NCI-H345 (cell line): ENCODE measurements around the gene IFI6.
"Not testable (repeated sequence)": the region's sequence is repeated elsewhere in the genome, so short reads cannot be mapped to it uniquely, and the experiment has no call there.

Experiments
- DNase-seq: peaks from one replicate; lab custom pipeline; 2025; lab: John Stamatoyannopoulos, UW

IFI6 gene, protein sequence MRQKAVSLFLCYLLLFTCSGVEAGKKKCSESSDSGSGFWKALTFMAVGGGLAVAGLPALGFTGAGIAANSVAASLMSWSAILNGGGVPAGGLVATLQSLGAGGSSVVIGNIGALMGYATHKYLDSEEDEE

DNA sequence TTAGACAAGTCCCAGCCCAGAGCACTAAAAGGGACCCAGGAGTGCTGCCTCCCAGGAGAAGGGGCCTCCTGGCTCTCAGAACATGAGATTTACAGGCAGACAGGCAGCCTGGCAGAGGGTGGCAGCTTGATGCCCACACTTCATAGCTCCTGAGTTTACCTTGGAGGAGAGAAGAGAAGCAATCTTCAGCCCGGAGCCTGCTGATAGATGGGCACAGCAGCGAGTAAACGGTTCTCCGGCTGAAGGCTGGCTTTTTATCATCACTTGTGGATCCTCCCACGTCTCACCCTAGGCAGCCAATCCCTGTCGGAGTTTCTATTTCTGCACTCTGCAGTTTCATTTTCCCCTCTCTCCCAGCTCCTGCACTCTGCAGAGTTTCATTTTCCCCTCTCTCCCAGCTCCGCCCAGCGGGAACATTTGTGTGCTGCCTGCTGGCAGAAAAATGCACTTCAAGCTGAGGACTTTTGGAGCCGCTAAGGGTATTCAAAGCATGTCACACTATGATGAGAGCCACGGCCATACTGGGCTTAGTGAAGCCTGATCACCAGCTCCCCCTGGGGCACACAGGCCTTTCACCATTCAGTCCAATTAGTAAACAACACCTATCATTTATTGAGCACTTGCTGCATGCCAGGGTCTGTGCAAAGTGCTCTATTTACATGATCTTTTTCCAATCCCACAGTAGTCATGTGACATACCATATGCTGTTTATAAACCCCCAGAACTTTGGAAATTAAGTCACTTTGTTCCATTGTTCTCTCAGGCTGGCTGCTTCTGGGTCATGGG is at the start of gene IFI6:
Gene IFI6, minus strand, starts transcription at position 229 of the 786 bp plus-strand sequence. CDS start 2,878 bp downstream, outside the sequence.
- DNase-seq, result peak; percentile 95

- DNase-seq, result no peak
Observed at GRCh38 chr1:27719286-27720251, 47.6 kb upstream of the IFI6 start.

DNA sequence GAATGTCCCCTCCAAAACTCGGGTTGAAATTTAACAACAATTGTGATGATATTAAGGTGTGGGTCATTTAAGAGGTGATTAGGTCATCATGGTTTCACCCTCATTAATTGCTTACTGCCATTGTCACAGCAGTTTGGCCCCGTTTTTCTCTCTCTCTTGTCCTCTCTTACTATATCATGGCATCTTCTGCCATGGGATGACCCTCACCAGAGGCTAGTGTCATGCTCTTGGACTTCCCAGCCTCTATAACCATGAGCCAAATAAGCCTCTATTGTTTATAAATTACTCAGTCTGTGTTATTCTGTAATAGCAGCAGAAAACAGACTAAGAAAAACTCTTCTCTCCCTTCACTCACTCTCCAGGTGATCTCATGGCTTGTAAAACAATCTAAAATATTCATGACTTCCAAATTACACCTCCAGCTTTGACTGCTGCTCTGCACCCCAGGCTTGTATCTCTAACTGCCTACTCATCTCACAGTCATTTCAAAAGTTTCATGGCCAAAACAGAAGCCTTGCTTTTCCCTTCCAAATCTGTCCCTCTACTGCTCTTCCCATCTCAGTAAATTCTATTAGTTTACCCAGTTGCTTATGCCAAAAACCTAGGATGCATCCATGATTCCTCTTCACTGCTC is 44.4 kb upstream of the IFI6 start:
- DNase-seq, result no peak

GRCh38 chr1:27713869-27714513 is 42.0 kb upstream of the IFI6 start:
- DNase-seq, result no peak

DNA sequence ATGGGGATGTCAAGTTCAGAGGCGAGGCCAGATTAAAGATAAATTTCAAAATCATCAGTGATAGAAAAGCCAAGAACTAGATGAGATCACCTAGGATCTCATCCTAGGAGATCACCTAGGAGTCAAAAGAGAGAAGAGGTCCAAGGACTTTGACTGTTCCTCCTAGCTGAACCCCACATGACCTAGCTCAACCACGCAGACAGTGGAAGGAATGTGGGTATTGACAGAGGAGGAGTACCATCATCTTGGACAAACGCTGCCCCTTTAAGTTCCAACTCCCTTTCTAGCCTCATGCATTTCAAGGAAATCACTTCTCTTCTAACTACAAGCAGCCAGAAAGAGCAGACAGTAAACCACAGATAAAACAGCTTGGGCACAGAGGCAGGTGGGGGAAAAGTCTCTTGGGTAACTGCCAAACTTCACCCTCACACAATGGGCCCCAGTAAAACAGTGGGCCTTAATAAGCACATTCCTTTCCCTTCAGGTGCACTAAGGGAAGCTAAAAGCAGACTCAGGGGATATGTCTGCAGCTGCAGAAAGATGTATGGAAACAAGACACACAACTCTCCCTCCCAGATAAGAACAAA is 41.2 kb upstream of the IFI6 start:
- no peak for DNase-seq

DNA sequence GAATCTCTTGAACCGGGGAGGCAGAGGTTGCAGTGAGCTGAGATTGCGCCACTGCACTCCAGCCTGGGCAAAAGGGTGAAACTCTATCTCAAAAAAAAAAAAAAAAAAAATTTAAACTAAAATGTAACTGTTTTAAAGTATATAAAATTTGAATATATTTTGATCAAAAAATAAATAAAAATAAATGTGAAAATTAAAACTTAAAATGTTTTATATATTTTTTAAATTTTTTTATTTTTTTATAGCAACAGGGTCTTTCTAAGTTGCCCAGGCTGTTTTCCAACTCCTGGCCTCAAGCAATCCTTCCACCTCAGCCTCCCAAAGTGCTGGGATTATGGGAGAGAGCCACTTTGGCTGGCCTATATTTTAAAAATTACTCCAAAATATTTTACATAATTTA is 38.6 kb upstream of the IFI6 start:
- DNase-seq, result no peak

DNA sequence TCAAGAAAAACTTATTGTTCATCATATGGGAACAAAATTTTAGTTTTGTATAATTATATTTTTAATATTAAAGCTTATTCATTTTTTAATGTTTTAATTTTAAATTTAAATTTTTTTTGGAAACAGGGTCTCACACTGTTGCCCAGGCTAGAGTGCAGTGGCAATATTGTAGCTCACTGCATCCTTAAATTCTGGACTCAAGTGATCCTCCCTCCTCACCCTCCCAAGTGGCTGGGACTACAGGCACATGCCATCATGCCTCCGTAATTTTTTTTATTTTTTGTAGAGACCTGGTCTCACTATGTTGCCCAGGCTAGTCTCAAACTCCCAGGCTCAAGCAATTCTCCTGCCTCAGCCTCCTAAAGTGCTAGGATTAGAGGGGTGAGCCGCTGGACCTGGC is 33.6 kb upstream of the IFI6 start:
- no peak for DNase-seq

GRCh38 chr1:27704958-27705357 is 33.0 kb upstream of the IFI6 start:
- no peak for DNase-seq

DNA sequence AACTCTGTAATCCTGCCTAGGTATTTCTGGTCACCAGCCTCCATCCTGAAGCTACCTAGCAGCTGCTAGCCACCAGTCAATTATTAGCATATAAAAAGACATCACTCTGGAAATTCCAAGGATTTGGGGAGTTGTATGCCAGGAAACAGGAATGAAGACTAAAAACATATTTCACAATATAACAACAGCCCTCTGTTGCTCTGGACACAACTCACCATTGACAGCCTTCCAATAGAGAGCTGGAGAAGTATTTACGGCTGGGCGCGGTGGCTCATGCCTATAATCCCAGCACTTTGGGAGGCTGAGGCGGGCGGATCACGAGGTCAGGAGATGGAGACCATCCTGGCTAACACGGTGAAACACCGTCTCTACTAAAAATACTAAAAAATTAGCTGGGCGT is 24.8 kb upstream of the IFI6 start:
- DNase-seq, result not testable (repeated sequence)

- DNase-seq, result no peak
Observed at GRCh38 chr1:27690183-27690582, 18.2 kb upstream of the IFI6 start.

GRCh38 chr1:27689423-27690173 is 17.6 kb upstream of the IFI6 start:
- DNase-seq, result no peak

DNA sequence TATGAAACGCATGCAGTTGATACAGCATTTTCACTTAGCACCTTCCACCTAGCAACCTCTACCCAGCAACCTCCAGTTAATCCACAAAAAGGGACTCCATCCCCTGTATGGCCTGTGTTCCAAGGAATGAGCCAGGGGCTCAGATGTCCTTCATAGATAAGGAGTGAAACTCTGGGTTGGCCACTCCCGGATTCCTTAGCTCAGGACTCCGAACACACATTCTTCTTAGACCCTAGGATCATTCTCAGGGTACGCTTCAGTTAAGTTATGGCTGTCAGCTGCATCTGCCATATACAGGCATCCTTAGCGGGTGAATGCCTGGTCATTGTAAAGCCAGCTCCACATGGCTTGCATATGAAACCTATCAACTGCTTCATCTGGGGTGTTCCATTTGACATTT is 15.9 kb upstream of the IFI6 start:
- DNase-seq, result no peak

DNA sequence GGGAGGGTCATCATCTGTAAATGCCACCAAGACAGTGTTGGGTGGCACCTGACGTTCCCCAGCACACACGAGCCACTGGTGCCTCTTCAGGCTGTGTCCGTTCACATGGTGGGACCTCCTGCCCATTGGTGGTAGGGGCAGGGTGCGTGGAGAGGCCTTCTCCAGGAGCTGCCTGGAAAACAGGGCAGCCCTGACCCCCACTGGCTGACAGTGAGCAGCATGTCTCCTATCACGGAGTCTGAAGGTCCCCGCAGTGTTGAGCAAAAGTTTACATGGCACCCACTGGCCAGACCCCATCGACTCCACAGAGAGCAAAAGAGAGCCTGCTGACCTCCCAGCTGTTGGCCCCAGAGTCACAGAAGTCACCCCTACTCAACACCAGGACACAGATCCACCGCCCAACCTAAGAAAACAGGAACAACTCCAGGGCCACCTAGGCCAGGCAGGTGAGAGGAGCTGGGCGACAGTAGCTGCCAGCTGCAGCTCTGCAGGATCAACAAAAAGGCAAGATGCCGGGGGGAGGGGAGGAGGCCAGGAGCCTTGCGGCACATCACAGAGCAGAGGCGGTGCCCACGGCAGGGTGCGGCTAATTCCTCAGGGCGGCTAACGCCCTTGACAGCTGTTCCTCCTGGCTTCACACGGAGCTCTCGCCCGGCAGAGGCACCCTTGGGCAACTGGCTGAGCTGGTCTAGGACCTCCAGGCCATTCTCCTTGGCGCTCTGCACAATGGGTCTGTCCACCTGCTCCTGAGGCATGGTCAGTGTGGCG is 14.4 kb upstream of the IFI6 start:
- peak; percentile 54 for DNase-seq

DNA sequence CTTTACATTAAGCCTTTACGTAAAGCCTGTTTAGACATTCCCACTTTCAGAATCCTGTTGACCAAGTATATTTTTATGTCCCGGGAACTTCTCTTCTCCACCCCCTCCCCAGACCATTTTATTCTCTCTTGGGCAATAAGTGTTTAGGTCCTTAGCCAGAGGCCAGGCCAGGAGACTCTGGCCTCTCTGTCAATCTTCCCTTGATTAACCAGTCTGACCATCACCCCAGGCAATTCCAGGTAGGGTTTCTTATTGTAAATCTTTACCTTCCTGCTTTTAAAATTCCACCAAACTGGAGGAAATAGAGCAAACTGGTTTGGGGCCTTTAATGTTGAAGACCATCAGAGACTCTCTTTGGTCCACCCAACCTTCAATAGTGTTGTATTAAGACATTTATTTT is 12.2 kb upstream of the IFI6 start:
- DNase-seq, result no peak

DNA sequence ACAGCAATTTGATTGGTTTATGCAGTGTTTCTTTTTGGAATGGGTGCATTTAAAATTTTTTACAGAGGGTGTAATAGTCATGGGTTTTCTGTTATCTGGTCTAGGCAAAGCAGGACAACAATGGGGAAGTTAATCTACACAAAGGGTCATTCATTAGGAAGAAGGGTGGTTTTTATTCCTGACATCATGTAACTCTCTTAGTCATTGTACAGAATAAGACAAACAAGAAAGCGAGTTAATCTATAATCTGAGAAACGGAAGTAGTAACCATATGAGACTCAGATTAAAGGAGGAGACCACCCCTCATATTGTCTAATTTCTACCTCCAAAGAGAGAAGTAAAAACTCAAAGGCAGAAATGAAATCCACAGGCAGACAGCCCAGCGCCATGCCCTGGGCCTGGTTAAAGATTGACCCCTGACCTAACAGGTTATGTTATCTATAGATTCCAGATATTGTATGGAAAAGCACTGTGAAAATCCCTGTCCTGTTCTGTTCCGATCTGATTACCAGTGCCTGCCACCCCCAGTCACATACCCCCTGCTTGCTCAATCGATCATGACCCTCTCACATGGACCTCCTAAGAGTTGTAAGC is 10.5 kb upstream of the IFI6 start:
- DNase-seq, result no peak

GRCh38 chr1:27681580-27681979 is 9.6 kb upstream of the IFI6 start:
- DNase-seq, result not testable (repeated sequence)

- DNase-seq, result not testable (repeated sequence)
Observed at GRCh38 chr1:27680225-27680791, 8.3 kb upstream of the IFI6 start.

- DNase-seq, result no peak
Observed at GRCh38 chr1:27678747-27679146, 6.8 kb upstream of the IFI6 start.

- DNase-seq, result no peak
Observed at GRCh38 chr1:27676410-27676809, 4.4 kb upstream of the IFI6 start.
